HG02623 (cell line): ENCODE measurements around the gene ZBTB7B.

Experiments used
- ATAC-seq: cut with Tn5 transposase; IDR thresholded peaks from one replicate; pipeline ENCODE4 v1.9.1; 2021; ENCODE audit warnings: moderate library complexity; ENCODE audit not compliant: unreplicated experiment

The ZBTB7B gene

DNA sequence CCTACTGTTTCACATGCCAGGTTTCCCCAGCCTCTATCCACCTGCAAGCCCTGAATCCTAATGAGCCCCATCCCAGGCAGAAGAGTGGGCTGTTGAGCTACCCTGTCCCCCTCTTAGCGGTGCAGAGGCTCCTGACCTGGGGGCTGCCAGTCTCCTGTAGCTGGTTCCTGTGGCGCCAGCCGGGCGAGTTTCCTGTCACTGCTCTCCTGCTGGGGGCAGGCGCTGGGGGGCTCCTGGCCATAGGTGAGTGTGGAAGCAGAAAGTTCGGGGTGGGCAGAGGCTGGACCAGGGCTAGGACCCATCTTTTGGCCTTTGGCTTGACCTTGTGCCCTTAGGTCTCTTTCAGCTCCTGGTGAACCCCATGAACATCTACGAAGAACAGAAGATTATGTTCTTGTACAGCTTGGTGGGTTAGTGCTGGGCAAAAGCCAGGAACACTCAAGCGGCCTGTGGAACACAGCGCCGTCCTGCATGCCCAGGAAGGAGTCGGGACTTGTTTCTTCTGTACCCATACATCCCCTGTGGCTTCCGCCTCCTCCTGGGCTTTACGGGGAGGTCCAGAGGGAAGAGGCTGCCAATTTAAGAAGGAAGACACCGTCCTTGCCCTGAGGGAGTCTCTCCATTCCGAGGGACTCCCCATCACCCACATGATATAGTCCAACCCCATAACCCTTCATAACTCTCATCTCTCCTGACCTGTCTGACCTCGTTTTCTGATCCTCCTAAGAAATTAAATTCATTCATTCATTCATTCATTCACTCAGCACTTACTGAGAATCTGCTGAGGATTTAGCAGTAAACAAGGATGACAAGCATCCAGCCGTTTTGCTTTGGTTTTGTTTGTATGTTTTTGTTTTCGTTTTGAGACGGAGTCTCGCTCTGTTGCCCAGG is 32.0 kb downstream of the ZBTB7B start:
- ATAC-seq: no peak

DNA sequence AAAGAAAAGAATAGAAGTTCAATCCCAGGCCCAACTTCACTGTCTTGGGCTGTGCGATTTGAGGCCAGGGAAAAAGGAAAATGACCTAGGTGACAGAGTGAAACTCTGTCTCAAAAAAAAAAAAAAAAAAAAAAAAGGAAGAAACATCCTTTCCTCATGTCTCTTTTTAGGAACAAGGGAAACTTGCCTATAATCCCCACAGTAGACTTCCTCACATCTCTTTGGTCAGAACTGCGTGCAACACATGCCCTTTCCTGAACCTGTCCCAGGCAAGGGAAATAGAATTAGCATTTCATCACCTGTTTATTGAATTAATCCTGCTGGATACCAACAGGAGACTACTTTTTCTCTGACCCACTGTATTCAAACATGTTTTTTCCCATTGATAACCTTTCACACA is 33.3 kb downstream of the ZBTB7B start:
- no peak for ATAC-seq

DNA sequence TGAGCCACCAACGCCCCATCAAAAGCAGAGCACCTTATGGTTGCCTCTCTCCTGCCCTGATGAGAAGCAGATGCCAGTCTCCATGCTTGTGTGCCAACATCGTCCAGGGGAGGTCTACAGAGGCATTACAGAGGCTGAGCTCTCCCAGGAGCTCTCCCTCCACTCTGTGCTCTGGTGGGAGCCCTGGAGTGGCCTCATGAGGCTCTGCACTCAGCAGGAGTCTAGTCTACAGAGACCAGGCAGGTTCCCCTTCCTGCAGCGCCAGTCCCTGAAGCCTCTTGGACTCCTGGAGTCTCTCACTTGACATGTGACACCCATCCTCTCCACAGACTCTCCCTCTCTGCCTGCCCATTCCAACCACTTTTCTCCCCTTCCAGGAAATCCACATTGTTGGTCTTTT is 34.4 kb downstream of the ZBTB7B start:
- no peak for ATAC-seq

- no peak for ATAC-seq
These were observed 35.3 kb downstream of the ZBTB7B start for GRCh38 chr1:155037851-155038441.

DNA sequence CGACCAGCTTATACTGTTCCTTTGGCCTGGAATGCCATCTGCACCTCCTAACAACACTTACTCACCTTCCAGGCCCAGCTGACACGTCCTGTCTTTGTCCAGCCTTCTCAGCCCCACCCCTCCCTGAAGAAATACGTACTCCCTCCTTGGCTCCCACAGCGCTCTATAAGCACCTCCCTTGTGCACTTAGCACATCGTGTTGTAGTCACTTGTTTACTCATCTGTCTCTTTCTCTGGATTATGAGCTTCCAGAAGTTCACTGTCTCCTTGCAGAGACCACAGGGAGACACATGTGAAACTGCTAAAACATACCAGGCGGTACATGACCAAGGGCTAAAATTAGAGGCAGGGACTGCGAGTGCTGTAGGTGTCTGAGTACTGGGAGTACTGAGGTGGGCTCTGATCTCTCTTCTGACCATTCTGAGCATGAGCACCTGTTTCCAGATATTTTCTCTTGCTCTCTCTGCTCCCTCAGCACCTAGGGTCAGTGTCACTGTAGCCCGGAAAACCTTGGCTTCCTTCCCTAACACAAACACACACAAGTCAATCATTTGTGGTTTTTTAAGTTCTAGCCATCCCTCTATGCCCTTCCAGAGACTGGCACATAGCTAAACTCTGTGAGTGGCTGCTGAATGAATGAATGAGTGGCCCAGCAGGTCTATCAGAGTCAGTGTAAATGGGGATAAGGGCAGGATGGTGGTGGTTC is 36.2 kb downstream of the ZBTB7B start:
- ATAC-seq: no peak

DNA sequence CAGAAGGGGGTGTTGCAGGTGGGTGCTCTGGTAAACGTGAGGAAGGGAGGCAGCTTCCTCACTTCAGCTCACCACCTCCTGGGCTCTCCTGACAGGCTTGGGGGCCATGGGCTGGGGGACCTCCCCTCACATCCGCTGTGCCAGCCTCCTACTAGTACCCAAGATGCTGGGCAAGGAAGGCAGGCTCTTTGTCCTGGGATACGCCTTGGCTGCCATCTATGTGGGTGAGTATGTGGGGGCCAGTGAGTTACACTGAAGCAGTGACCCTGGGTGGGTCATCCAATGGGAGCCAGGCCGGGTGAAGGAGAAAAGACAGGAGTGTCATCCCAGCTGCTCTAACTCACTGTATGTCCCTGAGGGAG is 36.7 kb downstream of the ZBTB7B start:
- ATAC-seq: no peak

- no peak for ATAC-seq
These were observed 37.9 kb downstream of the ZBTB7B start for GRCh38 chr1:155040358-155041093.

DNA sequence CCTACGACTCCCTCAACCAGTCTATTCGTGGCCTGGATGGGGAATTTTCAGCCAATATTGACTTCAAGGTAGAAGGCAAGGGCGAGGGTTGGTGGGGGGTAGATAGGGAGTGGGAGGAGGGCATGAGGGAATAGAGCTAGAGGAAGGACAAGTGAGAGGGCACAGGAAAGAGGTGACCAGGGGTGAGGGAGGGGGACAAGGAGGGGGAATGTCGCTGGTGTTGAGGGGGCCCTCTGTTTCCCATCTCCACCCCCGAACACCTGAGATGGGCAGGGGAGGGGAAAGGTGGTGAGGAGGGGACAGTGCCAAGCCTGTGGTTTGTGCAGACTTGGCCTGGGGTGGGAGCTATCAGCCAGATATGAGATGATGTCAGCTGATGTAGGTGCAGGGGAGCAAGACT is 40.2 kb downstream of the ZBTB7B start:
- no peak for ATAC-seq

GRCh38 chr1:155043301-155043702 is 40.7 kb downstream of the ZBTB7B start:
- no peak for ATAC-seq

- no peak for ATAC-seq
These were observed 41.2 kb downstream of the ZBTB7B start for GRCh38 chr1:155043793-155044192.

DNA sequence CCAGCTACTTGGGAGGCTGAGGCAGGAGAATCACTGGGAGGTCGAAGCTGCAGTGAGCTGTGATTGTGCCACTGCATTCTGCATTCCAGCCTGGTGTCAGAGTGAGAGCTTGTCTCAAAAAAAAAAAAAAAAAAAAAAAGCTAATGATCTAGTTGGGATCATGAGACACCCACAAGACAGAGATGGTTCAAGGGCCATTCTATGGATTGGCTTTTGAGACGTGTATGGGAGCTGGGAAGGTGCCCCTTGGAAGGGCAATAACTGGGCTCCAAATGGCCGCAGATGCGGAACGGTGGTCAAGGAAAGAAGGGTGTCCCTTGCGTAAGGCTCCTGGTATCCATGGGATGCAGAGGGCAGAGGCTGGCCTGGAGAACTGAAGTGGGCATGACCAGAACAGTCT is 41.8 kb downstream of the ZBTB7B start:
- no peak for ATAC-seq

GRCh38 chr1:155044812-155045657 is 42.4 kb downstream of the ZBTB7B start:
- ATAC-seq: no peak

DNA sequence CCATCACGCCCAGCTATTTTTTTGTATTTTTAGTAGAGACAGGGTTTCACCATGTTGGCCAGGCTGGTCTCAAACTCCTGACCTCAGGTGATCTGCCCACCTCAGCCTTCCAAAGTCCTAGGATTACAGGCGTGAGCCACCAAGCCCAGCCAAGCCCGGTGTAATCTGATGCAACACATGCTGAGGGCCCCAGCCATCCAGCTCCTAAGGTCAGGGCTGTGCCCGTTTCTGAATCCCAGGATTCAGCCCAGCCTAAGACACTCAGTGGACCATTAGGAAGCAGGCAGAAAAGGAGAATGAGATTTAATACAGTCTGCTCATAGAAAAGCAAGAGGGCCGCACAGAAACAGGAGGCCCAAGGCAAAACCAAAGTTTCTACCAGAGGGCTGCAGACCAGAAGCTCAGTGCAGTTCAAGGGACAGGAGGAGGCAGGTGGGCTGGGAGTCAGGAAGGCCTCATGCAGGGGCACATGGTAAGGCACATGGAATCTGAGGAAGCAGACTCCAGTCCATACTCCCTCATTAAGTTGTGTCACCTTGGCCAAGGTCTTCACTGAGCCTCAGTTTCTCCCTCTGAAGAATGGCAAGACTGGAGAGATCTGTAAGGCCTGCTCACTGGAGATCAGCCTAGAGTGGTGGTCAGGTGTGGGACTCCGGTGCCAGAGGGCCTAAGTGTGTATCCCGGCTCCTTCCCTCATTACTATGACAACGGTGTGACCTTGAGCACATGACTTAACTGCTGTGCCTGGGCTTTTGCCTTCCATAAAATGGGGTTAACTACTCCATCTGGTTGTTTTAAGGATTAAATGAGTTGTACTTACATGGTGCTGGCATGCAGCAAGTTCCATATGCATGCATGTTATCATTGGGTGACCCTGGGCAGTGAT is 46.1 kb downstream of the ZBTB7B start:
- ATAC-seq: no peak

GRCh38 chr1:155049651-155050559 is 47.3 kb downstream of the ZBTB7B start:
- ATAC-seq: no peak

- peak; percentile 58 for ATAC-seq
These were observed 48.1 kb downstream of the ZBTB7B start, which contains the start of gene ADAM15 for GRCh38 chr1:155050560-155051341. TSS of gene ADAM15 (plus strand) at chr1:155051316. CDS start at chr1:155051387, 71 bp downstream.

- ATAC-seq: peak; percentile 27
These were observed 48.8 kb downstream of the ZBTB7B start for GRCh38 chr1:155051342-155051776.

- no peak for ATAC-seq
These were observed 49.3 kb downstream of the ZBTB7B start for GRCh38 chr1:155051777-155052398.
